Erythroblast (primary cell): ENCODE data around the gene ALOXE3.

Experiments used
- GATA1 ChIP-seq: IDR thresholded peaks from 2 replicates; pipeline ENCODE4 v1.6.1; 2011; ENCODE audit warnings: low read depth, mild to moderate bottlenecking, control low read depth, low read length, moderate library complexity
- POLR2A ChIP-seq: IDR thresholded peaks from 2 replicates; pipeline ENCODE4 v1.6.1; 2011; ENCODE audit warnings: mild to moderate bottlenecking, low read length

DNA sequence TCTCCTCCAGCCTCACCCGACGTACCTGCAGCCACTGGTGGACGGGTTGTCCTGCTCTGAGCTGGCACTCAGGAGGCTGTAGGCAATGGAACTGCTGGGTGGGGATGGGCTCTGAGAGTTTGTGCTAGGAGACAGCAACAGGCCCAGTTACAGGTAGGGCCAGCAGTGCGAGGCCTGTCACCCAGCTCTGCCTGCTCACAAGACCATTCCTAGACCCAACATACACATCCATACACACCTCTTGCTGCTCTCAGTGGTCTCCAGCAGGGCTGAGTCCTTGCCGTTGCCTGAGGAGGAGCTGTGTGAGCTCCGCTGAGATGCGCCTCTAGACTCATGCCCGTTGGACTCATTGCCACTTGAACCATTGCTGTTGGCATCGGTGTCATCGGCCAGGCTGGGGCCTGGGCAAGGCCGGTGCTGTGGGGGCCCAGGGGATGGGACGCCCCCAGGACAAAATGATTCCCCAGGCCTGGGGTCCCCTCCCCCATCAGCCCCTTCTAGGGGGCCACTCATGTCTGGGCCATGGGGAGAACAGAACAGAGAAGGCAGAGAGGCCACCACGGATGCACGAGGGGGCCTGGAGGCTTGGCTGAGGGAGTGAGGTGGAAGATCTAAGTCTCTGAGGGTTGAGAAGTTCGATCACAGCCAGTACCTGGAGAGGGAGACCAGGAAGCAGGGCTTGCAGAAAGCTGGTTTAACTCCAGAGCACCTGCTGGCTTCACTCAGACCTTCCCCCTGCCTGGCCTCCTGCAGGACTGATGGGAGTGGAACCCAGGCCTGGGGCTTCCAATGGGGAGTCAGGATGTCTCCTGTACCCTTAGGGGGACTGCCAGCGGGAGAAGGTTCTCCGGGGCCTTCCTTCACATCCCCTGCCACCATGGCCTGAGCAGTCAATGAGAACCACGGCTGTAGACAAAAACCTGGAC, 32.1 kb upstream of the ALOXE3 start:
- peak; percentile 39 for TF ChIP-seq POLR2A
- no peak for TF ChIP-seq GATA1
